ENCODE results near the gene ZNF460.

- TF ChIP-seq NRF1 (IDR thresholded peaks at IDR 0.05; ENCODE audit: low read depth, low read length) (no peak), TEAD4 (IDR thresholded peaks at IDR 0.05; ENCODE audit: borderline replicate concordance, insufficient read depth) (no peak)
Observed at GRCh38 chr19:57239982-57240310, 40.3 kb upstream of the ZNF460 start.

Data from SK-N-SH (cell line).